ENCODE measurements around the gene PIGA.

Gene PIGA

GRCh38 chrX:15298780-15299179 lies 36.5 kb downstream of the PIGA start:
- Histone ChIP-seq H3K9ac (ENCODE audit: low read depth, low read length, poor library complexity, severe bottlenecking) (no peak overlapping the region), H3K9me3 (ENCODE audit: insufficient read depth, low read depth, low read length) (no peaks in the 10 kb centered on the region), H3F3A (ENCODE audit: low read depth) (no peaks in the 10 kb centered on the region), H3K36me3 (ENCODE audit: insufficient read depth, low read length) (no peaks in the 10 kb centered on the region), H3K27me3 (ENCODE audit: insufficient read depth, low read length, poor library complexity, severe bottlenecking) (no peaks in the 10 kb centered on the region), H3K4me2 (ENCODE audit: low read depth, low read length, poor library complexity, severe bottlenecking) (no peak overlapping the region), H2AFZ (ENCODE audit: low read length) (no peak overlapping the region), H4K20me1 (ENCODE audit: insufficient read depth, low read length, poor library complexity, severe bottlenecking) (no peaks in the 10 kb centered on the region), H3K4me1 (ENCODE audit: insufficient read depth, low read length, poor library complexity, severe bottlenecking) (no peaks in the 10 kb centered on the region), H3K9me2 (replicated peaks; ENCODE audit: low read depth, low read length) (no peaks in the 10 kb centered on the region), H3K79me2 (ENCODE audit: insufficient read depth, low read length) (no peaks in the 10 kb centered on the region), H3K4me3 (ENCODE audit: low read length, poor library complexity, severe bottlenecking) (no peak overlapping the region)
- TF ChIP-seq CTCF (conservative IDR thresholded peaks at IDR 0.05; ENCODE audit: low read length) (no peak), EZH2phosphoT487 (IDR thresholded peaks at IDR 0.05; ENCODE audit: borderline replicate concordance) (no peak)

- H3K4me1 ChIP-seq (ENCODE audit: insufficient read depth, low read length, poor library complexity, severe bottlenecking): no peaks in the 10 kb centered on the region
- H3F3A ChIP-seq (ENCODE audit: low read depth): no peaks in the 10 kb centered on the region
- 0 out of 2 replicates have a peak overlapping the region, but pooled peaks have one; percentile 43 for H2AFZ ChIP-seq (ENCODE audit: low read length)
- no peaks in the 10 kb centered on the region for H3K9me2 ChIP-seq (replicated peaks; ENCODE audit: low read depth, low read length)
- H3K36me3 ChIP-seq (ENCODE audit: insufficient read depth, low read length): no peaks in the 10 kb centered on the region
- no peaks in the 10 kb centered on the region for H3K27me3 ChIP-seq (ENCODE audit: insufficient read depth, low read length, poor library complexity, severe bottlenecking)
- no peaks in the 10 kb centered on the region for H3K79me2 ChIP-seq (ENCODE audit: insufficient read depth, low read length)
- no peaks in the 10 kb centered on the region for H4K20me1 ChIP-seq (ENCODE audit: insufficient read depth, low read length, poor library complexity, severe bottlenecking)
- H3K4me2 ChIP-seq (ENCODE audit: low read depth, low read length, poor library complexity, severe bottlenecking): no peak overlapping the region
- no peak for TF ChIP-seq EZH2phosphoT487 (IDR thresholded peaks at IDR 0.05; ENCODE audit: borderline replicate concordance)
- TF ChIP-seq CTCF (conservative IDR thresholded peaks at IDR 0.05; ENCODE audit: low read length): no peak
- H3K9me3 ChIP-seq (ENCODE audit: insufficient read depth, low read depth, low read length): no peaks in the 10 kb centered on the region
- H3K9ac ChIP-seq (ENCODE audit: low read depth, low read length, poor library complexity, severe bottlenecking): no peak overlapping the region
- no peak overlapping the region for H3K4me3 ChIP-seq (ENCODE audit: low read length, poor library complexity, severe bottlenecking)
Measured at GRCh38 chrX:15298201-15298600, 37.1 kb downstream of the PIGA start.

- H3K79me2 ChIP-seq (ENCODE audit: insufficient read depth, low read length): no peaks in the 10 kb centered on the region
- H3K9me2 ChIP-seq (replicated peaks; ENCODE audit: low read depth, low read length): no peaks in the 10 kb centered on the region
- TF ChIP-seq EZH2phosphoT487 (IDR thresholded peaks at IDR 0.05; ENCODE audit: borderline replicate concordance) (no peak), CTCF (conservative IDR thresholded peaks at IDR 0.05; ENCODE audit: low read length) (no peak)
- no peaks in the 10 kb centered on the region for H3F3A ChIP-seq (ENCODE audit: low read depth)
- no peak overlapping the region for H3K4me3 ChIP-seq (ENCODE audit: low read length, poor library complexity, severe bottlenecking)
- H3K9ac ChIP-seq (ENCODE audit: low read depth, low read length, poor library complexity, severe bottlenecking): no peak overlapping the region
- no peaks in the 10 kb centered on the region for H3K36me3 ChIP-seq (ENCODE audit: insufficient read depth, low read length)
- no peak overlapping the region for H2AFZ ChIP-seq (ENCODE audit: low read length)
- H3K27me3 ChIP-seq (ENCODE audit: insufficient read depth, low read length, poor library complexity, severe bottlenecking): no peaks in the 10 kb centered on the region
- no peaks in the 10 kb centered on the region for H4K20me1 ChIP-seq (ENCODE audit: insufficient read depth, low read length, poor library complexity, severe bottlenecking)
- no peaks in the 10 kb centered on the region for H3K9me3 ChIP-seq (ENCODE audit: insufficient read depth, low read depth, low read length)
- no peak overlapping the region for H3K4me2 ChIP-seq (ENCODE audit: low read depth, low read length, poor library complexity, severe bottlenecking)
- H3K4me1 ChIP-seq (ENCODE audit: insufficient read depth, low read length, poor library complexity, severe bottlenecking): no peaks in the 10 kb centered on the region
Measured at GRCh38 chrX:15293451-15293850, 41.9 kb downstream of the PIGA start.

Data from Loucy (cell line).